Measurements from ENCODE around the gene SUGT1.
"Not testable (repeated sequence)": the region's sequence is repeated elsewhere in the genome, so short reads cannot be mapped to it uniquely, and the experiment has no call there.

SUGT1 gene

DNA sequence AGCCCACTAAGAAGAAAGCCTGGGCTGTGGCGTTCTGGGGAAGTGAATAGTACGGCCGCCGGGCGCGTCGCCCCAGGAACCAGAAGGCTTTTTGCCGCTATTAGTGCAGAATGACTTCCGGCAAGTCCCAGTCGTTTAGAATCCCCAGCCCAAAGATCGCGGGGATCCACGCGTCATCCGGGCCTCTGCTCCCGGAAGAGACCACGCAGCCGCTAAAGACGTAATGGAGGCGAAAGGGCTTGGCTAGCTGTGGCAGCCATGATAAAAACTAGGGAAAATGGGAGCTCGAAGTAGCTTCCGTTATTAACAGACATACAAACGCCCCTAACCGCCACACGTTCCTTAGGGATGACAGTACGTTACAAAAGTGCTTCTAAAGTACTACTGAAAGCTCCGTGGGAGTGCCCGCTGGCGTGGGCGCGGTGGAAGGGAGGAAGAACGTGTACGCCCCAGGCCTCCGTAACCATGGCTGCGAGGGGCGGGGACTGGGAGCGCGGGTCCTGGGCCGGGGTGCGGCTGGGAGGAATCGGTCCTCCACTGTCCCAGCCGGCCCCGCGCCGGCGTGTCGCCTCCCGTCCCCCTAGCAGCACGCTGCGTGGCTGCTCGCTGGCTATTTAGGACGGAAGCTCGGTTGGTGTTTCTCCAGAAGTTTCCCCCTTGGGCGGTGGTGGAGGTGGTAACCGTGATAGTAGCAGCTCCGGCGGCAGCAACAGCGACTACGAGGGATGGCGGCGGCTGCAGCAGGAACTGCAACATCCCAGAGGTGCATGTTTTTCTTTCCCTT is at the start of gene SUGT1:
Gene SUGT1, plus strand, starts transcription at position 641 of the 784 bp plus-strand sequence. Its CDS starts 85 bp downstream, at position 726.
- H3K27me3 ChIP-seq (ENCODE audit: insufficient read depth, low read depth, severe bottlenecking) = no peaks in the 10 kb centered on the region
- peak; percentile 92 for DNase-seq
- peaks cover 3% of the 10 kb centered on the region; the same call in 1 of the 2 replicates for H3K36me3 ChIP-seq
- peak within 1 kb of the TSS; percentile 82 for H3K4me3 ChIP-seq (ENCODE audit: low read depth, low read length)
- TF ChIP-seq, protein P1, sequence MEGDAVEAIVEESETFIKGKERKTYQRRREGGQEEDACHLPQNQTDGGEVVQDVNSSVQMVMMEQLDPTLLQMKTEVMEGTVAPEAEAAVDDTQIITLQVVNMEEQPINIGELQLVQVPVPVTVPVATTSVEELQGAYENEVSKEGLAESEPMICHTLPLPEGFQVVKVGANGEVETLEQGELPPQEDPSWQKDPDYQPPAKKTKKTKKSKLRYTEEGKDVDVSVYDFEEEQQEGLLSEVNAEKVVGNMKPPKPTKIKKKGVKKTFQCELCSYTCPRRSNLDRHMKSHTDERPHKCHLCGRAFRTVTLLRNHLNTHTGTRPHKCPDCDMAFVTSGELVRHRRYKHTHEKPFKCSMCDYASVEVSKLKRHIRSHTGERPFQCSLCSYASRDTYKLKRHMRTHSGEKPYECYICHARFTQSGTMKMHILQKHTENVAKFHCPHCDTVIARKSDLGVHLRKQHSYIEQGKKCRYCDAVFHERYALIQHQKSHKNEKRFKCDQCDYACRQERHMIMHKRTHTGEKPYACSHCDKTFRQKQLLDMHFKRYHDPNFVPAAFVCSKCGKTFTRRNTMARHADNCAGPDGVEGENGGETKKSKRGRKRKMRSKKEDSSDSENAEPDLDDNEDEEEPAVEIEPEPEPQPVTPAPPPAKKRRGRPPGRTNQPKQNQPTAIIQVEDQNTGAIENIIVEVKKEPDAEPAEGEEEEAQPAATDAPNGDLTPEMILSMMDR (IDR thresholded peaks at IDR 0.05; ENCODE audit: low read depth, low read length) = peak; percentile 56
- H3K9me3 ChIP-seq (ENCODE audit: severe bottlenecking) = no peaks in the 10 kb centered on the region
- peak within 1 kb of the TSS; percentile 94 for H3K27ac ChIP-seq

DNA sequence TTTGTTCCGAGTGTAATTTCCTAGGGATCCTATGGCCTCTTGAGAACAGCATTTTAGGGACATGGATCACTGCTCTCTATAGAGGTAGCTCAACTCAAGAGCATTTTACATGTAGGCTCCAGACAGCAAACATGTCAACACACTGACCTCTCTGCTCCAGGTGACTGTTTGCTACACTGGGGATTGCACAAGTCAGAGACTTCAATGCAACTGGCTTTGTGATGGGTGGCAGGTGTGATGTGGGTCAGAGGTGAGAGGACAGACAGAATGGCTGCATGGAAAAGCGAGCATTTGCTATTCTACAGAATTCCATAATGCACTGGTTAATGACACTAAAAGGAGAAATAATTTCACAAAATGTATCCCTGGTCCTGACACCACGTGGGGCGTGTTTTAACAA is 49.3 kb upstream of the SUGT1 start:
- not testable (repeated sequence) for H3K36me3 ChIP-seq; H3K4me3 ChIP-seq (ENCODE audit: low read depth, low read length); H3K27me3 ChIP-seq (ENCODE audit: insufficient read depth, low read depth, severe bottlenecking); H3K9me3 ChIP-seq (ENCODE audit: severe bottlenecking); DNase-seq; H3K27ac ChIP-seq

DNA sequence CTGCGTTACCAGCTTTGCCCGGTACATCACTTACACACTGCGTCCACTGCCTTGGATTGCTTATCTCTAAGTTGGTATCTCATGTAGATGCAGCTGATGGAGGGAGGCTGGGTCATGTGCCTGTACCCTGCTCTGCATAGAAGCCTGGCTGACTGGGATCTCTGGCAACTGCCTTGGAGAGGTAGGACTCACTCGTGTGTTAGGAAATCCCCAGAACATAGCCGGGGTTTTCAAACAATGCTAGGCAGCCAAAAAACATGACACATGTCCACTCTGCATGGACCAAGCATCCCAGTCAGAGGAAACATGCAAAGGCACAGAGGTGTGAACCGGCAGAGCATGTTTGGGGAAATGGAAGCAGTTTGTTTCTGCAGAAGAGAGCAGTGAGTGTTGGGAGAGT is 46.5 kb upstream of the SUGT1 start:
- not testable (repeated sequence) for H3K27ac ChIP-seq; H3K4me3 ChIP-seq (ENCODE audit: low read depth, low read length); H3K9me3 ChIP-seq (ENCODE audit: severe bottlenecking); H3K27me3 ChIP-seq (ENCODE audit: insufficient read depth, low read depth, severe bottlenecking); DNase-seq; H3K36me3 ChIP-seq

DNA sequence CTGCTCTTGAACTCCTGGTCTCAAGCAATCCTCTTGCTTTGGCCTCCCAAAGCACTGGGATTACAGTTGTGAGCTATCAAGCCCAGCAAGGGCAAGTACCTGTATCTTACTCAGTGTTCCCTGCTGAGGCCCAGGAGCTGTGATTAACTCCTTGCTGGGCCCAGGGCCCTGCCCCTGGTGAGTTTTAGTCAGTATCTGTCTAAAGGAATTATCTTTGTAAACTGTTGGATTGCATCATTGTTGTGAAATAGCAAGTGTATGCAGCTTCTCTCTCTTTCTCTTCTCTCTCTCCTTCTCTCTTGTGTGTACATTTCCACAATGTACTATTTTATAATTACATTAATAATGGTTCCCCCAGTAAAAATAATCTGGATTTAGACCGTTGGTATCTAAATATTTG is 45.8 kb upstream of the SUGT1 start:
- not testable (repeated sequence) for DNase-seq; H3K4me3 ChIP-seq (ENCODE audit: low read depth, low read length); H3K36me3 ChIP-seq; H3K27ac ChIP-seq; H3K9me3 ChIP-seq (ENCODE audit: severe bottlenecking); H3K27me3 ChIP-seq (ENCODE audit: insufficient read depth, low read depth, severe bottlenecking)

DNA sequence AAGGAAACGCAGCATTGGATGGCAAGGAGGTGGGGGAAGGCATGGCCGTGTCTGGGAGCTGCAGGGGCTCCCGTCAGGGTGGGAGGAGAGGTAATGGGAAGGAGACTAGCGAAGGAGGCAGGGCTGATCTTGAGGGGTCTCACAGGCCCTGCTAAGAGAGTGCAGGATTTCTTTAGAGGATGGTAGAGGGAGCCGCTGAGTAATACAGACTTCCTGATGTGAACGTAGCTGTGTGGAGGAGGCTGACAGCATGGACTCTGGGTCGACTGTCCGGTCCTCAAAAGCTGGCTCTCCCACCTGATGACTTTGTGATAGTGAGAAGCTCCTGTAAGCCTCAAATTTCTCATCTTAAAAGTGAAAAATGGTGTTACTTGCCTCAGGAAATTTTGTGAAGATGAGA is 44.5 kb upstream of the SUGT1 start:
- DNase-seq; H3K27ac ChIP-seq; H3K27me3 ChIP-seq (ENCODE audit: insufficient read depth, low read depth, severe bottlenecking); H3K4me3 ChIP-seq (ENCODE audit: low read depth, low read length); H3K9me3 ChIP-seq (ENCODE audit: severe bottlenecking); H3K36me3 ChIP-seq: not testable (repeated sequence)

DNA sequence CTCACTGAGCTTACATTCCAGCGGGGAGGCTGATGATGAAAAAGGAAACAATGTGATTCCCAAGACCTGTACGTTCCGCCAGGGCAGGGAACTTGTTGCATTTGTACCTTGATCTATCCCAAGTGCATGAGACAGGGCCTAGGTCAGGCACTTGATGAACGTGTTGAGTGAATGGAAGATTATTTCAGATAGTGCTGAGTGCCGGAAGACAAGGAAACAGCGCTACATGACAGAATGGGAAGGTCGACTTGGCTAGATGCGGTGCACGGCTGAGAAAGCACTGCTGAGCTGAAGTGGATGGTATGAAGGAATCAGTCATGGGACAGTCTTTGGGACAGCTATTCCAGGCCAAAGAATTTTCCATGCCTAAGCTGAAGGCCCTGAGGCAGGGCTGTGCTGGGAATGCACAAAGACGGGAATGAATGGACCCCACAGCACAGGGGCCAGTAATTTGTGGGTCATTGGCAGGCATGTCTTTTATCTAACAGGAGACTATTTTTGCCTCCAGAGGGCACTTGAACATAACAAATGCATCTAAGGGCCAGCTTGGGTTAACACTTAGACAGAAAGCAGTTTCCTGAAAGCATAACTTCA is 43.5 kb upstream of the SUGT1 start:
- not testable (repeated sequence) for H3K27ac ChIP-seq; H3K4me3 ChIP-seq (ENCODE audit: low read depth, low read length); H3K27me3 ChIP-seq (ENCODE audit: insufficient read depth, low read depth, severe bottlenecking); H3K9me3 ChIP-seq (ENCODE audit: severe bottlenecking); H3K36me3 ChIP-seq; DNase-seq

DNA sequence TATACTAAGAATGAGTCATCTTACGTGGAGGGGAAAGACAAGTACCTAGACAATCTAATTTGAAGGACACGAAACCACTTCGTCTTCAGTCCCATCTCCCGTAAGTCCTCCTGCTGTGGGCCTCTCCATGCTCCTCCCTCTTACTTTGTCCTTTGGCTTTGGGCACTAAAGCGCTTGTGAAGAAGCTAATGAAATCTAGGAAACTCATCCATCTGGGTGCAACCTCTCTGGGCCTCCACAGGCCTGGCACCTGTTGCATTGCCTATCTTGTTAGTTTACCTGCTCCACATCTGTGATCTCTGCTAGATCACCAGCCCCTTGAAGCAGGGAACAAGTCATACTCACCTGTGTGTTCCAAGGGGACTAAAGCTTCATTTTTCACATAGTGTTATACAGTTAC is 42.5 kb upstream of the SUGT1 start:
- H3K27me3 ChIP-seq (ENCODE audit: insufficient read depth, low read depth, severe bottlenecking); H3K9me3 ChIP-seq (ENCODE audit: severe bottlenecking); H3K4me3 ChIP-seq (ENCODE audit: low read depth, low read length); DNase-seq; H3K27ac ChIP-seq; H3K36me3 ChIP-seq: not testable (repeated sequence)

DNA sequence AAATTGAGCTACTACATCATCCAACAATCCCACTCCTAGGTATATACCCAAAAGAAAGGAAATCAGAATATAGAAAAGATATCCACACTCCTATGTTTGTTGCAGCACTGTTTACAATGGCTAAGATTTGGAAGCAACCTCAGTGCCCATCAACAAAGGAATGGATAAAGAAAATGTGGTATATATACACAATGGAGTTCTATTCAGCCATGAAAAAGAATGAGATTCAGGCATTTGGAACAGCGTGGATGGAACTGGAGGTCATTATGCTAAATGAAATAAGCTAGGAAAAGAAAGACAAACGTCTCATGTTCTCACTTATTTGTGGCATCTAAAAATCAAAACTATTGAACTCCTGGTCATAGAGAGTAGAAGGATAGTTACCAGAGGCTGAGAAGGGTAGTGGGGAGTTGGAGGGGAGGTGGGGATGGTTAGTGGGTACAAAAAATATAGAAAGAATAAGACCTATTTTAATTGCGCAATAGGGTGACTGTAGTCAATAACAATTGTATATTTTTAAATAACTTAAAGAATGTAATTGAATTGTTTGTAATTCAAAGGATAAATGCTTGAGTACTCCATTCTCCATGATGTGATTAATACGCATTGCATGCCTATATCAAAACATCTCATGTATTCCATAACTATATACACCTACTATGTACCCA is 37.4 kb upstream of the SUGT1 start:
- TF ChIP-seq, protein P1 (IDR thresholded peaks at IDR 0.05; ENCODE audit: low read depth, low read length) = no peak
- Histone ChIP-seq H3K4me3 (ENCODE audit: low read depth, low read length) (no peak overlapping the region), H3K36me3 (no peaks in the 10 kb centered on the region), H3K27ac (no peak overlapping the region), H3K9me3 (ENCODE audit: severe bottlenecking) (no peaks in the 10 kb centered on the region), H3K27me3 (ENCODE audit: insufficient read depth, low read depth, severe bottlenecking) (no peaks in the 10 kb centered on the region)
- DNase-seq = no peak
